ENCODE results near the gene ZNF416.

The ZNF416 gene

GRCh38 chr19:57558525-57558924 is 20.2 kb downstream of the ZNF416 start:
- no peak for DNase-seq

GRCh38 chr19:57557659-57558058 is 21.1 kb downstream of the ZNF416 start:
- DNase-seq, result no peak

GRCh38 chr19:57552432-57552831 is 26.3 kb downstream of the ZNF416 start:
- DNase-seq, result no peak

- DNase-seq, result no peak
Measured at GRCh38 chr19:57546513-57546912, 32.2 kb downstream of the ZNF416 start.

- no peak for DNase-seq
Measured at GRCh38 chr19:57537953-57538547, 40.7 kb downstream of the ZNF416 start.

- DNase-seq, result peak; percentile 95
Measured at GRCh38 chr19:57527136-57527881, 51.4 kb downstream of the ZNF416 start, which contains the start of gene ZNF549. ZNF549 (plus strand) TSS chr19:57527356; CDS start chr19:57527574, 218 bp downstream.
